ENCODE results near the gene NR1H4. TPM values are rescaled to one million over a fixed set of nuclear protein-coding genes. Genes with fewer than 3 reads are reported as not detected.

Gene NR1H4
- total and polyA plus RNA-seq, 2 of the 13 experiments (the other 11 are each of a cell fraction or from before 2014, with no cell fraction given) = 27.3 to 114 TPM

DNA sequence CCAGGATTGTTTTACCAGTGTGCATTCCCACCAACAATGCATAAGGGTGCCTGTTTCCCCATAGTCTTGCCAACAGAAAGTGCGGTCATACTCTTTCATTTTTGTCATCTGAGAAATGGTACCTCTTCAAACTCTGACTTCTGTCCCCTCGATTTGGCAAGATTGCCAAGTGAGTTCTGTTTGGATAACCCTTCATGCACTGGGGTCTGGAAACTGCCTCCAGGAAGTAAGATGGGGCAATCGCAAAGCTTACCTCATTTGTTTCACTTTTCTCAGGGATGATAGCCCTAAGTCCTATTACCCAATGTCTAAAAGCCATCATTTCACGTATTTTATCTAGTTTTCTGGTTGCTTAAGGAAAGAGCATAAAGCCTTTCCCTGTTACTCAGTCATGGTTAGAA, 28.6 kb upstream of the NR1H4 start (continued):
- TF ChIP-seq, protein P1, sequence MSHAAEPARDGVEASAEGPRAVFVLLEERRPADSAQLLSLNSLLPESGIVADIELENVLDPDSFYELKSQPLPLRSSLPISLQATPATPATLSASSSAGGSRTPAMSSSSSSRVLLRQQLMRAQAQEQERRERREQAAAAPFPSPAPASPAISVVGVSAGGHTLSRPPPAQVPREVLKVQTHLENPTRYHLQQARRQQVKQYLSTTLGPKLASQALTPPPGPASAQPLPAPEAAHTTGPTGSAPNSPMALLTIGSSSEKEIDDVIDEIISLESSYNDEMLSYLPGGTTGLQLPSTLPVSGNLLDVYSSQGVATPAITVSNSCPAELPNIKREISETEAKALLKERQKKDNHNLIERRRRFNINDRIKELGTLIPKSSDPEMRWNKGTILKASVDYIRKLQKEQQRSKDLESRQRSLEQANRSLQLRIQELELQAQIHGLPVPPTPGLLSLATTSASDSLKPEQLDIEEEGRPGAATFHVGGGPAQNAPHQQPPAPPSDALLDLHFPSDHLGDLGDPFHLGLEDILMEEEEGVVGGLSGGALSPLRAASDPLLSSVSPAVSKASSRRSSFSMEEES (CRISPR knock-in tag; IDR thresholded peaks at IDR 0.05) = no peak
- TF ChIP-seq, protein P2, sequence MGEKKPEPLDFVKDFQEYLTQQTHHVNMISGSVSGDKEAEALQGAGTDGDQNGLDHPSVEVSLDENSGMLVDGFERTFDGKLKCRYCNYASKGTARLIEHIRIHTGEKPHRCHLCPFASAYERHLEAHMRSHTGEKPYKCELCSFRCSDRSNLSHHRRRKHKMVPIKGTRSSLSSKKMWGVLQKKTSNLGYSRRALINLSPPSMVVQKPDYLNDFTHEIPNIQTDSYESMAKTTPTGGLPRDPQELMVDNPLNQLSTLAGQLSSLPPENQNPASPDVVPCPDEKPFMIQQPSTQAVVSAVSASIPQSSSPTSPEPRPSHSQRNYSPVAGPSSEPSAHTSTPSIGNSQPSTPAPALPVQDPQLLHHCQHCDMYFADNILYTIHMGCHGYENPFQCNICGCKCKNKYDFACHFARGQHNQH (CRISPR knock-in tag; IDR thresholded peaks at IDR 0.05) = 0 out of 2 replicates have a peak, but pooled peaks have one; percentile 39
- TF ChIP-seq, protein P3, sequence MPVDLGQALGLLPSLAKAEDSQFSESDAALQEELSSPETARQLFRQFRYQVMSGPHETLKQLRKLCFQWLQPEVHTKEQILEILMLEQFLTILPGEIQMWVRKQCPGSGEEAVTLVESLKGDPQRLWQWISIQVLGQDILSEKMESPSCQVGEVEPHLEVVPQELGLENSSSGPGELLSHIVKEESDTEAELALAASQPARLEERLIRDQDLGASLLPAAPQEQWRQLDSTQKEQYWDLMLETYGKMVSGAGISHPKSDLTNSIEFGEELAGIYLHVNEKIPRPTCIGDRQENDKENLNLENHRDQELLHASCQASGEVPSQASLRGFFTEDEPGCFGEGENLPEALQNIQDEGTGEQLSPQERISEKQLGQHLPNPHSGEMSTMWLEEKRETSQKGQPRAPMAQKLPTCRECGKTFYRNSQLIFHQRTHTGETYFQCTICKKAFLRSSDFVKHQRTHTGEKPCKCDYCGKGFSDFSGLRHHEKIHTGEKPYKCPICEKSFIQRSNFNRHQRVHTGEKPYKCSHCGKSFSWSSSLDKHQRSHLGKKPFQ (CRISPR knock-in tag; IDR thresholded peaks at IDR 0.05; ENCODE audit: insufficient replicate concordance) = no peak
- no peak for TF ChIP-seq ZNF589 (CRISPR knock-in tag; conservative IDR thresholded peaks at IDR 0.05)
- TF ChIP-seq ZBTB8A (CRISPR knock-in tag; IDR thresholded peaks at IDR 0.05; ENCODE audit: borderline replicate concordance, low read depth) = no peak
- TF ChIP-seq BCL6 (CRISPR knock-in tag; IDR thresholded peaks at IDR 0.05) = peak; percentile 61
- no peak for TF ChIP-seq SNRNP70 (IDR thresholded peaks at IDR 0.05; ENCODE audit: low read depth, low read length)
- TF ChIP-seq NR2F2 (IDR thresholded peaks at IDR 0.05; ENCODE audit: borderline replicate concordance, low read depth) = peak; percentile 57; the same call in 1 of the 2 replicates
- no peak for TF ChIP-seq MAFK (conservative IDR thresholded peaks at IDR 0.05 in 1 of 2, IDR thresholded peaks at IDR 0.05 in 1 of 2; ENCODE audit: low read length in 2 of 2)
